Inferior parietal cortex (tissue), 1 donor: ENCODE measurements around the gene HSP90AB1.

ENCODE experiments used
- DNase-seq: peaks from one replicate; pipeline ENCODE4 v3.0.0-alpha.2; 2016; ENCODE audit errors: extremely low spot score

Gene HSP90AB1

DNA sequence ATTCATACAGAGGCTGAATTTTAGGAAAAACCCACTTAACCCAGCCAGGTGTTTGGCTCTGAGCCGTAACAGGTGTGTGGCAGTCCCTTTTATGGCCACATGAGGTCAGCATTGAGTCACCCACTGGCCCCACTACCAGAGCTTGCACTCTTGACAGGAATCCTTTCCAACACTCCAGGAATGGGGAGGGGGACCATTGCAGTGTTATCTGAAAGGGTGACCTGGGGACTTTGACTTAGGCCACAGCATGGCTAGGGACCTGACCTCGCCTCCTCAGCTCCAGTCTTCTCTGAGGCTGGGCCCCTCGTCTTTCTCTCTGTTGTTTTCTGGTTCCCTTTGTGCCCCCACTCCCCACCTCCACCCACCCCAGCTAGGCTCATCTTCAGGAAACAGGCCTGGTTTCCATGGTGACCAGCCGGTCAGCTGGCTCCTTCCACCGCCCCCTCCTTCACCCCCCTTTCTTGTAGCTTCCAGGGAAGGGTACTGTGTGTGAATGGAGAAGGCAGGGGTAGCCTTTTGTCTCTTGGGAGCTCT is 21.3 kb downstream of the HSP90AB1 start:
- DNase-seq, result peak; percentile 76

DNA sequence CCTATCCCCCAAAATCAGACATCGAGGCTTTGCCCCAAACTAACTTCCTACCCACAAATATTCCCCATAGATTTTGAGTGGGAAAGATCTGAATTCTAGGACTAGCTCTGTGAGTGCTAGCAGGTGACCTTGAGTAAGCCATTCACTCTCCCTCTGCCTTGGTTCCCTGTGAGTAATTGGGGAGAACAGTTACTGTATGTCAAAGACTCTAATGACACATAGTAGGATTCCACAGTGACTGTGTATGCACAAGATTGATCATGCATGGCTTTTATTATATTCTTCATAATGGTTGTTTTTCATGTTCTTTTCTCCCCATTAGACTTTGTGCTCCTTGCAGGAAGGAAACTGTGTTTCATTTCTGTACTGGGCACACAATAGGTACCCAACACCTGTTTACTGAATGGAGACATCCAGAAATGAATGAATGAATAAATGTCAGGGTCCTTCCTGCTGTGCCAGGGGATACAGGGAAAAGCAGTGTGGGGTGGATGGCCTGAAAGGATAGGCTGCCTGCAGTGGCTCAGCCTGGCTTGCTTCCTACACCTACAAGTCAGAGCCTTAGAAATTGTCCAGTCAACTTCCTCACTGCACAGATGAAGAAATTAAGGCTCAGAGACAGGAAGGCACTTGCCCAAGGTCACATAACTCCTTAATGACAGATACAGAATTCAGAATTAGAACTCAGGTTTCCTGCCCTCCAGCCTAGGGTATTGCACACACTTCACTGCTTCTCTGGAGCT is 22.4 kb downstream of the HSP90AB1 start:
- no peak for DNase-seq

DNA sequence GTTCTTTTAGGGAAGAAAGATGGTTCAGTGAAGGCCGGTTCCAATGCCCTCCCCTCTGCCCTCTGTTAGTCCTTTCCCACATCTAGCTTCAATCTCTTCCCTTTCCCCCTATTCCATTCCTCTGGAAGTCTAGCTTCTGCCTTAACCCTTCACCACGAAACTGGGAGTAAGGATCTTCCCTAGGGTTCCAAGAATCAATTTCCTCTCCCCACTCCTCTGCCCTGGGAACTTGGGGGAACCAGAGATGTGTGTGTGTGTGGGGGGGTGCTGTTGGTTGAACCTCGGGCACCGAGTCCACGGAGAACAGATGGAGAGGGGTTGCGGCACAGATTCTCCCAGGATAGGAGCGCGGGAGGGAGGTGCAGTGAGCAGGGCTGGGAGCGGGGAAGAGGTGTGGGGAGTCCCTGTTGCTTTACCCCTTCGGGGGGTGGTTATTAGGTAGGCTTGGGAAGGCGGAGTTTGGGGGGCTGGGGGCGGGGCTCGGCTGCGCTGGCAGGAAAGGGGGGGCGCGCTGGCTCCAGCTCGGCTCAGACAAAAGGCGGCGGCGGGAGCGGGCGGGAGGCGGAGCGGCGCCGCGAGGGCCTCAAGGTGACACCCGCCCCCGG is 23.1 kb downstream of the HSP90AB1 start, which contains the start of gene TMEM151B:
Gene TMEM151B (plus strand): TSS at position 530 of the 605 bp plus-strand sequence. CDS start 293 bp downstream, outside the sequence.
- DNase-seq, result no peak

DNA sequence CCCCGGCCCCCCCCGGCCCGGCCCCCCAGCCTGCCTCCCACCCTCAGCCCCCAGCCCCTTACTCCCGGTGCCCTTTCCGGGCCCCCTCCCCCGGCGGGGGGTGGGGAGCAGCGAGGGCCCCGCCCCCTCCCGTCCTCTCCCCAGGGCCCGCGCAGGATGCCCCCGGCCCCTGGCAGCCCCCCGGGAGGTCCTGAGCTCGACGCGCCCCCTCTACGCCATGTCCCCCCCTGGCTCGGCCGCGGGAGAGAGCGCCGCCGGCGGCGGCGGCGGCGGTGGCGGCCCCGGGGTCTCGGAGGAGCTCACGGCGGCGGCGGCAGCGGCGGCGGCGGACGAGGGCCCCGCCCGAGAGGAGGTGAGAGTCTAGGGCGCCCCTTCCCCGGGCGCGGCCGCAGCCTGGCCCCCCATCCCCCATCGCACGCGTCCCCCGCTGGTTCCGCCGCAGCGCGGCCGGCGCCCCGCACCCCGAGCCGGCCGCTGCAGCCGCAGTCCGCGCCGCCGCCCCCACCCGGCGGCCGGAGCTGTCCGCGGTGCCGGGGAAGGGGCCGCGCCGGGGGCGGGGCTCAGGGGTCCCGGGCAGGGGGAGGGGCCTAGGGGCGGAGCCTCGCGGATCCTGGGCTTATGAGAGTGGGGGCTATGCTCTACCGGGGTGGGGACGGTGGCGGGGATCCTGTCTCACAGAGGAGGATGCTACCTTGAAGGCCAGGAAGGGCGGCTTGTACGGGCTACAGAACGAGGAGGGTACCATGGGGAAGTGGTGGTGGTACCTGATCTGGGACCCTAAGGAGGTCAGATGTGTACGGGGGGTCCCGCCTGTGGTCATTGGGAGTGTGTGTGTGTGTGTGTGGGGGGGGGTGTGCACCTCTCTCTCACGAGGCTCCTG is 23.9 kb downstream of the HSP90AB1 start:
- DNase-seq, result no peak

DNA sequence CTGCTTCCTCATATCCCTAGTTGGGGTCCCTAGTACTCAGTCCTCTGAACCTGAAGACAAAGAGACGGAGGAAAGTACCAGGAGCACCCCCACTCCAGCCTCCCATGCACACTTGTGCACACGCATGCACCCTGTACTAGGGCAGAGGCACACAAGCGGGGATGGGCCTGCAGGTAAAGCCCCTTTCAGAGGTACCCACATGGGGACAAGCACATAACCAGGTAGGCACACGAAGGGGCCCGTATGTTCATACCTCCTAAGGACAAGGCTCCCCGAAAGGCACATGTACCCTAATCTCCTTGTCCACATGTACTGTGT is 24.5 kb downstream of the HSP90AB1 start:
- no peak for DNase-seq

DNA sequence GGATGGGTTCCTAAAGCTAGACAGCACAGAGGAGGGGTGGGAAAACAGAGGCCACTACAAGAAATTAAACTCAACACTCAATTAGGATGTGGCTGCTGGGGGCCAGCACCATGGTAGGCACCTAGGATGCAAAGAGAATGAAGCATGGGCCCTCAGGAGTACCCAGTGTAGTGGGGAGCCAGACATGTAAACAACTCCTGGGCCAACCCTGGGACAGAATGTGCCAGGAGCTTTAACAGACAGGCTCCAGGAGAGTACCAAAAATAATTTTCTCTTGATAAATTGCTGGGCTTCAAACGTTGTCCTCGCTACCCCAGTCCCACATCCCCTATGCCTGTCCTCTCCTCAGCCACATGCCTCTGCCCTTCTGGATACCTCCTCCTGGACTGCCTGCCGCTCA is 25.0 kb downstream of the HSP90AB1 start:
- DNase-seq, result no peak

DNA sequence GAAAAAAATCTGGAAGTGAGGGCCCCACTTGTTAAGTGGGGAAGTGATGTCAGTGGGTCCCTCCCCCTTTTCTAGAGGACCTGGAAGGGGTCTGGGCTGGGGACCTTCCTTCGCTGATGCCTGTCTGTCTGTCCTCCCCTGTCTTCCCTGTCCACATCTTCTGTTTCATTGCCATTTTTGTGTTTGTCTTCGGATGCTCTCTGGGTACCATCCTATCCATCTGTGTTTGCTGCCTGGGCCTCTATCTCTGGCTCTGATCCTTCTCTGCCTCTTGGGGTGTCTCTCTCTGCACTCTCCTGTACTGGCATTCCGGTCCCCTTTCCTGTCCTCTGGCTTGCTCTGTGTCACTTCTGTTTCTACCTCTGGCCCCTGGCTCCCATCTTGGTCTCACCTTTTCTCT is 25.6 kb downstream of the HSP90AB1 start:
- no peak for DNase-seq

DNA sequence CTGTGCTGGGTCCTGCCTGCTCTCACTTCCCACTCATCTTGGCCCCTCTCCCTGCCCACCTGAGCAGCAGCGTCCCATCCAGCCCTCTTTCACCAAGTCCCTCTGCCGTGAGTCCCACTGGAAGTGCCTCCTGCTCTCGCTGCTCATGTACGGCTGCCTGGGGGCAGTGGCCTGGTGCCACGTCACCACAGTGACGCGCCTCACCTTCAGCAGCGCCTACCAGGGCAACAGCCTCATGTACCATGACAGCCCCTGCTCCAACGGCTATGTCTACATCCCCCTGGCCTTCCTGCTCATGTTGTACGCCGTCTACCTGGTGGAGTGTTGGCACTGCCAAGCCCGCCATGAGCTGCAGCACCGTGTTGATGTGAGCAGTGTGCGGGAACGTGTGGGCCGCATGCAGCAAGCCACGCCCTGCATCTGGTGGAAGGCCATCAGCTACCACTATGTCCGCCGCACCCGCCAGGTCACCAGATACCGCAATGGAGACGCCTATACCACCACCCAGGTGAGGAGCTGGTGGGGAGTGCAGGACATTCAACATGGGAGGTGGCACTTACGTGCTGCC is 26.2 kb downstream of the HSP90AB1 start:
- no peak for DNase-seq

DNA sequence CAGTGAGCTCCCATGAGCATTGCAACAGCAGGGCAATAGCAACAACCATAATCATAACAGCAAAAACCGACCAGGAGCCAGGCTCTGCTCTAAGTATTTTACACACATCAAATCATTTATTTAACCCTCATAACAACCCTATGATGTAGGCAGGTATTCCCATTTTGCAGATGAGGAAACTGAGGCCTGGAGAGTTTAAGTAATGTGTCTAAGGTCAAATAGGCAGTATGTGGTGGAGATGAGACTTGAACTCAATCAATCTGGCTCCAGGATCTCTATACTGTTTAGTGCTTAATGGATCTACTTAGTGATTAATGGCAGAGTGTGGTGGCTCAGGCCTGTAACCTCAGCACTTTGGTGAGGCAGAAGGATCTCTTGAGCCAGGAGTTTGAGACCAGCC is 26.7 kb downstream of the HSP90AB1 start:
- DNase-seq, result no peak

DNA sequence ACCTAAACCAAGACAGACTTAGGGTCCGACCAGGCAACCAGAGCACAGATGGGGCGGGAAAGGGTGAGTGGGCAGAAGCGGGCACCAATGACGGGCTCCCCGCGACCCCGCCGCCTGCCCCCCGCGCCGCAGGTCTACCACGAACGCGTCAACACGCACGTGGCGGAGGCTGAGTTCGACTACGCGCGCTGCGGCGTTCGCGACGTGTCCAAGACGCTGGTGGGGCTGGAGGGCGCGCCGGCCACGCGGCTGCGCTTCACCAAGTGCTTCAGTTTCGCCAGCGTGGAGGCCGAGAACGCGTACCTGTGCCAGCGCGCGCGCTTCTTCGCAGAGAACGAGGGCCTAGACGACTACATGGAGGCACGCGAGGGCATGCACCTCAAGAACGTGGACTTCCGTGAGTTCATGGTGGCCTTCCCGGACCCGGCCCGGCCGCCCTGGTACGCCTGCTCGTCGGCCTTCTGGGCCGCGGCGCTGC is 28.4 kb downstream of the HSP90AB1 start:
- DNase-seq, result no peak

DNA sequence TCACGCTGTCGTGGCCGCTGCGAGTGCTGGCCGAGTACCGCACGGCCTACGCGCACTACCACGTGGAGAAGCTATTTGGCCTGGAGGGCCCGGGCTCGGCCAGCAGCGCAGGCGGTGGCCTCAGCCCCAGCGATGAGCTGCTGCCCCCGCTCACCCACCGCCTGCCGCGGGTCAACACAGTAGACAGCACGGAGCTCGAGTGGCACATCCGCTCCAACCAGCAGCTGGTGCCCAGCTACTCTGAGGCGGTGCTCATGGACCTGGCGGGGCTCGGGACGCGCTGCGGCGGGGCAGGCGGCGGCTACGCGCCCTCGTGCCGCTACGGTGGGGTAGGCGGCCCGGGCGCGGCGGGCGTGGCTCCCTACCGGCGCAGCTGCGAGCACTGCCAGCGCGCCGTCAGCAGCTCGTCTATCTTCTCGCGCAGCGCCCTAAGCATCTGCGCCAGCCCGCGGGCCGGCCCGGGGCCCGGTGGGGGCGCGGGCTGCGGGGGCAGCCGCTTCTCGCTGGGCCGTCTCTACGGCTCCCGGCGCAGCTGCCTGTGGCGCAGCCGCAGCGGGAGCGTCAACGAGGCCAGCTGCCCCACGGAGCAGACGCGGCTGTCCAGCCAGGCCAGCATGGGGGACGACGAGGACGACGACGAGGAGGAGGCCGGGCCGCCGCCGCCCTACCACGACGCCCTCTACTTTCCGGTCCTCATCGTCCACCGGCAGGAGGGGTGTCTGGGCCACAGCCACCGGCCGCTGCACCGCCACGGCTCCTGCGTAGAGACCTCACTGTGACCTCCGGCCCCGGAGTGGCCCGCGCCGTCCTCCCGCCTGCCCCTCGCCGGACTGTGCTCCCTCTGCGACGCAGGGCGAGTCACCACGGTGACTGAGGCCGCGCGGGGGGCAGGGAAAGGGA is 29.1 kb downstream of the HSP90AB1 start:
- no peak for DNase-seq

DNA sequence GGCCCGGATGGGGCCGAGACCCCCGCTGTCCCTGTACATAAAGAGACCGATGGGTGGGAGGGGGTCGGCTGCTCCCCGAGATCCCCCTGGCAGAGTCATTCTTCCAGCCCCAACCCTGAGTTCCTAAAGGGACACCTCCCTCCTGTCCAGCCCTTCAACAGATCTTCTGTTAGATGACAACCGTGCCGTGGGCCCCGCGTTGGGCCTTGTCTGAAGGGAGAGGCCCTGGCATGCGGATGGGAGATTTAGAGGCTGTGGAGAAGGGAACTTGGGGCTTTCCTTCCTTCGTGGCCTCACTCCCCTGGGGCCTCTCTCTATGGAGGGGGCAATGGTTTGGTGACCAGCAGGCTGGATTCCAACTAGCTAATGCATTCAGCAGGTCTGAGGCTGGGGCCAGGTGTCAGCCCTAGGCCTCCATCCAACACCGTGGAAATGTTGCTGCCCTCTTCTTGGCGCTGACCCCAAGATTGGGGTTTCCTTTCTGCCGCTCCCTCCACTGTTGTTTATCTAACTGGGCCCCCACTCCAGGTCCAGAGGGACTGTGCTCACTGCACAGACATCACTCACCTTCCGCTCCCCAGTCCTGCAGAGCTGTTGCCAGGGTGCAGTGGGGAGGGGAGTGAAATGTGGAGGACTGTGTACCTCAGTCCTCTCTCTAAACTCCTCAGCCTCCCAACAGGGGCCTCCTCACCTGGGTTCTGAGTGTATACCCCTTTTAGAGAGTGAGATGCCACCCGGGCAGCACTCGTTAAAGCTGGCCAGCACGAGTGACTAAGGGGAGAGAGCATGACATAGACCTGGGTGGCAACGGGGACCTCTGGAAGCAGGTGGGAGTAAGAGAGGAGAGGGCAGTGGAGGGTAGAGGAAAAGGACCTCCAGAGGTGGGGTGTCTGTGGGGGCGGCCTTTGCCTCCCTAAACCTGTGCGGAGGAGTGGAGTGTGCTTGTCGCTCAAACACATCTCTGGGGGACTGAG is 30.1 kb downstream of the HSP90AB1 start:
- DNase-seq, result no peak

DNA sequence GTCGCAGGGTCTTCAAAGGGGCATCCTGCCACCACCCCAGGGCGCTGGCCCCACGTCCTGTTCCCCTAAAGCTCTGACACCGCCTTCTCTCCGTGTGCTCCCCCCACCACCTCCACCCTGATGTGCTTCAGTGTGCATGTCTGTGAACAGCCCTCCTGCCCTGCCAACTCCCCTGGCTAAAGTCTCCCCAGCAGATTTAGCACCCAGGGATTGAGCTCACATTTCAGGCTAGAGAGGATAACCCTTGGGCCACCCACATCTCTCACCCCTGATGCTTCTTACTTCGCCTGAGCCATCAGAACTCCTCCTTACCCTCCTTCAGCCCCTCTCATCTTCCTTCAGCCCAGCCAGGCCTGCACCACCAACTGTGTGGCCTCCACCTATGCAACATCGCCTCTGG is 30.9 kb downstream of the HSP90AB1 start:
- DNase-seq, result no peak

DNA sequence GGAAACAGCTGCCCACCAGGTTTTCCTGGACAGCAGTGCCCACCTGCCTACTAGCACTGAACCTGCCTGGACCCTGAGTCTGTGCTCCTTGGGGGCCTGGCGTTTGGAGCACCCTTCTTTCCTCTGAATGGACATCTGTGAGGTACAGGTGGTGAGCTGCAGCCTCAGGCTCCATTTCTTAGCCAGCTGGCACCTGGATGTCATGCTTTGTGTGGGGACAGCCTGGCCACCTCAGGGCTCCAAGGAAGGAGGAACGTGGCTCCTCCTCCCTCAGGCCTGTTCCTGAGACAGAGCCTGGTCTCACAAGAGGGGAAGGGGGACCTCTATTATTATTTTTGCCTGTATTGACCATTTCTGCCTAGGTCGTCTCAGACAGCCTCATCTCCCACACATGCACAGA is 31.4 kb downstream of the HSP90AB1 start:
- no peak for DNase-seq

DNA sequence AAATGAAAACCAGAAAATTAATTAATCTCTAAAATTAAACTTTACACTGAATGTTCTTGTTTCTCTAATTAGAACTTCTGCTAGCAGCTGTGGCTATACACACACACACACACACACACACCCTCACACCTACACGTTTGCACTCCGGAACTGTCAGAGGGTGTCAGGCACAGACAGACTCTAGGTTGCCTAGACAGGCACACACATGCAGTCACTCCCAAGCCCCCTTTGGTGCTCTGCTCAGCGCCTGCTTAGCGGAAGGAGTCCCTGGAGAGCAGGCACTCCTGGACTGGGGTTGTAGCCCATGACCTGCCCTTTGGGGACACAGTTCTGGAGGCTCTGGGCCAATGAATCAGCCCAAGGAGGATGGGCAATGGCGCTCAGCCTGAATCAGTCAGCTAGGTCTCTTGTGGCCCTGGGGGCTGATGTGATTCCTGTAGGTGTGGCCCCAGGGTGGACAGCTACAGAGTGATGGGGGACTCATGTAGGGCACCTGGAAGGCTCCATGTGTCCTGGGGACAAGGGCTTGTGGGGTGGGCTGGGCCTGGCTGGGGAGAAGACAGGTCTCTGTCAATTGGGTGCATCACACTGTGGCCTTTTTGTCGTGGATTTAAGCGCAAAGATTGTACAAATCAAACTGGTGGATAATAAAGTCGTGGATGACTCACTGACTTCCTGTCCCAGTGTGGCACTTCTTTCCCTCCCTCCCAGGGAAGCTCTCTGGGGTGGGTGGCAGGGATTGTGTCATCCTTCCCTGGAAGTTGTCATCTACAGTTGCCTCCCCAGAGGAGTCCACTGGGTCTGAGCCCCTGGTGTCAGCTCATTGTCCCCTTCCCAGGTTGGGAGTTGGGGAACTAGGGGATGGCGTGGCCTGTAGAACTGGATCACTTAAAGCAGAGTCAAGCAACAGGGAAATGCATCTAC is 32.1 kb downstream of the HSP90AB1 start:
- DNase-seq, result no peak

DNA sequence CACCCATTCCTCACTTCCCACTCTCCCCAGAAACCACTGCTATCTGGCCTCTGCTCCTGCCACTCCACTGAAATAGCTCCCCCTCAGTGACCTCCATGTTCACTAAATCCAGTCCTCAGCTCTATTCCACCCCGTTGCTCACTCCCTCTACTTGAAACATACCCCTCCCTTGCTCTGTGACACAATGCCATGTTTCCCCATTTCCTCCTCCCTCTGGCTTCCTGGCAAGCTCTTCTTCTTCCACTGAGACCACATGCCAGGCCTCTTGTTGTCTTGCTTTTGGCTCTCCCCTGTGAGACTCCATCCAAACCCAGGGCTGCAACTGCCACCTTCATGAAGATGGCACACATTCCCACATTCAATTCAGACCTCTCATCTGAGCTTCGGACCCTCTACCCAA is 37.2 kb downstream of the HSP90AB1 start:
- DNase-seq, result no peak

DNA sequence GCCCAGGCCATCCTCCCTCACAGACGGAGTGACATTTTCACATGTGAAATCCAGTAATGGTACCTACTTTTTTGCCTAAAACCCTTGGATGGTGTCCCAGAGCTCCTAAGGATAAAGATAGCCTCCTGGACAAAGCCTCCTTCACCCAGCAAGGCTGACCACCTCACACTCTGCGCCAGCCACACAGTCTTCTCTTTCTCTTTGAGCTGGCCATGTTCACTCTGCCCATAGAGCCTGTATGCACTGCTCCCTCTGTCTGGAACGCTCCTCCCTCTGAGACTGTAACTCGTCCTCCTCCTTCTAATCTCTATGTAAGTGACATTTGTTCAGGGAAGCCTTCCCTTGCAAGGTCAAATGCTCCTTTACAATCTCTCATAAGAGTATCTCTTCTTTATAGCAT is 38.0 kb downstream of the HSP90AB1 start:
- DNase-seq, result no peak

DNA sequence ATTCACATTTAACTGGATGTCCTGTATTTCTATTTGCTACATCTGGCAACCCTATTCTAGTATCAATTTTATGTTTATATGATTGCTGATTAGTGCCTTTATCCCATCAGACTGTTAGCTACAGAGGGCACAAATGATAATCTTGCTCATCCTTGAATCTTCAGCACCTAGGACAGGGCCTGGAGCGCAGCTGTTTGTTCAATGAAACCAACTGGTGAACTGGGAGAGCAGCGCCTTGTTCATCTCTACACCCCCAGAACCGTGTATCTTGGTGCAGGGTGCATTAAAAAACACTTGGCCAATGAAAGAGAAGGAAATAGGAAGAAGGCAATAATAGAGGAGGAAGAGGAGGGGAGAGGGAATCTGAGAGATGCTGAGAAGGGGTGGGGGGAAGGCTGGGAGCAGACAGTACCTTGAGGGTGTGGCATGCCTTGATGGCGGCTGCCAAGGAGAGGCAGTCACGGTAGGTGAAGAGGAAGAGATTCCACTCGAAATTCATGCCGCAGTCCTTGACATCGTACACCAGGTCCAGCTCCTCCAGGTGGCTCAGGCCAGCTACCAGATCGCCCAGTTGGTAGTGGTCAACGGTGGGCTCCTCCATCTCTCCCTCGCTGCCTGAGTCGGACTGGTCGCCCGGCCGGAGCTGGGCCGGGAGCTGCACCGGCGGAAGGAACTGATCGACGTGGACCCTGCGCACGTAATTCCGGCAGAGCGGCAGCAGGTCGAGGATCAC is 38.8 kb downstream of the HSP90AB1 start:
- DNase-seq, result no peak
